ENCODE results near the gene STIM1. TPM values are rescaled to one million over a fixed set of nuclear protein-coding genes. Genes with fewer than 3 reads are reported as not detected.

The STIM1 gene
- total RNA-seq, 1 donor from 2014 or later, result 60.8 TPM

- DNase-seq (ENCODE audit: low read depth), result peak; percentile 34
- H3K27me3 ChIP-seq (ENCODE audit: control insufficient read depth, insufficient read depth, low read length), result no peaks in the 10 kb centered on the region
- H3K36me3 ChIP-seq (ENCODE audit: control insufficient read depth, insufficient read depth, low read length), result no peaks in the 10 kb centered on the region
- no peak for FAIRE-seq
- TF ChIP-seq, protein P1, sequence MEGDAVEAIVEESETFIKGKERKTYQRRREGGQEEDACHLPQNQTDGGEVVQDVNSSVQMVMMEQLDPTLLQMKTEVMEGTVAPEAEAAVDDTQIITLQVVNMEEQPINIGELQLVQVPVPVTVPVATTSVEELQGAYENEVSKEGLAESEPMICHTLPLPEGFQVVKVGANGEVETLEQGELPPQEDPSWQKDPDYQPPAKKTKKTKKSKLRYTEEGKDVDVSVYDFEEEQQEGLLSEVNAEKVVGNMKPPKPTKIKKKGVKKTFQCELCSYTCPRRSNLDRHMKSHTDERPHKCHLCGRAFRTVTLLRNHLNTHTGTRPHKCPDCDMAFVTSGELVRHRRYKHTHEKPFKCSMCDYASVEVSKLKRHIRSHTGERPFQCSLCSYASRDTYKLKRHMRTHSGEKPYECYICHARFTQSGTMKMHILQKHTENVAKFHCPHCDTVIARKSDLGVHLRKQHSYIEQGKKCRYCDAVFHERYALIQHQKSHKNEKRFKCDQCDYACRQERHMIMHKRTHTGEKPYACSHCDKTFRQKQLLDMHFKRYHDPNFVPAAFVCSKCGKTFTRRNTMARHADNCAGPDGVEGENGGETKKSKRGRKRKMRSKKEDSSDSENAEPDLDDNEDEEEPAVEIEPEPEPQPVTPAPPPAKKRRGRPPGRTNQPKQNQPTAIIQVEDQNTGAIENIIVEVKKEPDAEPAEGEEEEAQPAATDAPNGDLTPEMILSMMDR (IDR thresholded peaks at IDR 0.05; ENCODE audit: insufficient read depth, low read length, severe bottlenecking), result no peak
- no peak overlapping the region for H3K4me3 ChIP-seq (ENCODE audit: low read depth, low read length)
Measured at GRCh38 chr11:3885855-3886254, 30.4 kb downstream of the STIM1 start.

GRCh38 chr11:3886985-3887384 lies 31.5 kb downstream of the STIM1 start:
- no peaks in the 10 kb centered on the region for H3K27me3 ChIP-seq (ENCODE audit: control insufficient read depth, insufficient read depth, low read length)
- no peak for FAIRE-seq
- no peak for DNase-seq (ENCODE audit: low read depth)
- no peaks in the 10 kb centered on the region for H3K36me3 ChIP-seq (ENCODE audit: control insufficient read depth, insufficient read depth, low read length)
- TF ChIP-seq, protein P1 (IDR thresholded peaks at IDR 0.05; ENCODE audit: insufficient read depth, low read length, severe bottlenecking), result no peak
- H3K4me3 ChIP-seq (ENCODE audit: low read depth, low read length), result no peak overlapping the region

- DNase-seq (ENCODE audit: low read depth) (no peak), FAIRE-seq (no peak)
- no peak overlapping the region for H3K4me3 ChIP-seq (ENCODE audit: low read depth, low read length)
- TF ChIP-seq, protein P1 (IDR thresholded peaks at IDR 0.05; ENCODE audit: insufficient read depth, low read length, severe bottlenecking), result no peak
- no peaks in the 10 kb centered on the region for H3K27me3 ChIP-seq (ENCODE audit: control insufficient read depth, insufficient read depth, low read length)
- no peaks in the 10 kb centered on the region for H3K36me3 ChIP-seq (ENCODE audit: control insufficient read depth, insufficient read depth, low read length)
Measured at GRCh38 chr11:3888876-3889275, 33.4 kb downstream of the STIM1 start.

DNA sequence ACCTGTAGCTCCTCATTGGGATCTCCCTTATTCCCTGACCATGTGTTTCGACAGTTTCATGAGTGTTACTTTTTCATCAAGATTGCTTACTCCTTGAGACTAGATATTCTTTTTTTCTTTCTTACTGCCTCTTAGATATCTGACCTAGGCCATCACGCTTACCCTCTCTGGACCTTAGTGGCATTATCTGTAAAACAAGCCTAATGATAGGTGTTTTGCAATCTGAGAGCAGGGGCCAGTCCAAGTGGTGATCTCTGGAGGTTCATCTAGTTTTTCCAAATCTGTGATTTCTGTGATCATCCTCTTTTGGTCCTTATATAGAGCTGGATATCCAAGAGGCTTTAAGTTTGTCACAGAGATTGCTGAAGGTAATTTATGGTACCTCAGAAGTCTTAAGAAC lies 34.5 kb downstream of the STIM1 start:
- no peaks in the 10 kb centered on the region for H3K27me3 ChIP-seq (ENCODE audit: control insufficient read depth, insufficient read depth, low read length)
- no peak for FAIRE-seq
- no peak overlapping the region for H3K4me3 ChIP-seq (ENCODE audit: low read depth, low read length)
- TF ChIP-seq, protein P1 (IDR thresholded peaks at IDR 0.05; ENCODE audit: insufficient read depth, low read length, severe bottlenecking), result no peak
- no peak for DNase-seq (ENCODE audit: low read depth)
- no peaks in the 10 kb centered on the region for H3K36me3 ChIP-seq (ENCODE audit: control insufficient read depth, insufficient read depth, low read length)

DNA sequence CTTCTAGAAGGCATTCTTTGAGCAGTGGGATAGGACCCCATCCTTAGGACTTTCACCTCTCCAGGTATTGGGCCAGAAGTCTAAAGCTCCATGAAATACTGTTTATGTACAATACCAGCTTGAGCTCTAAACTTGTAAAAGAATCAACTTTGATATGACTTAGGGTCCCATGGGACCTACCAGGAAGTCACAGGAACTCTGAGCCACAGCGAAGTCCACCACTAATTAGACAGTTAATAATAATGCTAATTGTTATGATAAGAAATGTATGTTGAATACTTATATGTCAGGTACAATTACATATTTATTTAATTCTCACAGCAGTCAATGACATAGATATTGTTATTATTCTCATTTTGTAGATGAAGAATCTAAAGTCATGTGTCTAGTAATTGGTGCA lies 35.3 kb downstream of the STIM1 start:
- Histone ChIP-seq H3K36me3 (ENCODE audit: control insufficient read depth, insufficient read depth, low read length) (no peaks in the 10 kb centered on the region), H3K27me3 (ENCODE audit: control insufficient read depth, insufficient read depth, low read length) (no peaks in the 10 kb centered on the region)
- FAIRE-seq, result no peak

GRCh38 chr11:3891751-3892150 lies 36.3 kb downstream of the STIM1 start:
- Histone ChIP-seq H3K27me3 (ENCODE audit: control insufficient read depth, insufficient read depth, low read length) (no peaks in the 10 kb centered on the region), H3K36me3 (ENCODE audit: control insufficient read depth, insufficient read depth, low read length) (no peaks in the 10 kb centered on the region), H3K4me3 (ENCODE audit: low read depth, low read length) (no peak overlapping the region)
- TF ChIP-seq, protein P1 (IDR thresholded peaks at IDR 0.05; ENCODE audit: insufficient read depth, low read length, severe bottlenecking), result no peak
- FAIRE-seq (no peak), DNase-seq (ENCODE audit: low read depth) (no peak)

More for the DNA sequence above, 35.3 kb downstream of the STIM1 start:
- H3K4me3 ChIP-seq (ENCODE audit: low read depth, low read length), result no peak overlapping the region
- no peak for DNase-seq (ENCODE audit: low read depth)
- TF ChIP-seq, protein P1 (IDR thresholded peaks at IDR 0.05; ENCODE audit: insufficient read depth, low read length, severe bottlenecking), result no peak

Measured in bronchial epithelial cell (primary cell).